NCI-H2107 (cell line): ENCODE measurements around the gene TRNT1.

ENCODE experiments used
- DNase-seq: peaks from one replicate; lab custom pipeline; 2025; lab: John Stamatoyannopoulos, UW

Gene TRNT1

GRCh38 chr3:3178498-3179328 is 52.0 kb downstream of the TRNT1 start:
- DNase-seq, result no peak

GRCh38 chr3:3179407-3180094 is 52.8 kb downstream of the TRNT1 start, which contains the start of gene CRBN:
TSS of gene CRBN (minus strand) at chr3:3179691. CDS start at chr3:3179687, 4 bp downstream.
- DNase-seq, result peak; percentile 44

- no peak for DNase-seq
Observed at GRCh38 chr3:3180456-3180855, 53.7 kb downstream of the TRNT1 start.

GRCh38 chr3:3184876-3185275 is 58.1 kb downstream of the TRNT1 start:
- DNase-seq, result no peak

GRCh38 chr3:3189102-3189727 is 62.5 kb downstream of the TRNT1 start:
- no peak for DNase-seq

- DNase-seq, result no peak
Observed at GRCh38 chr3:3189961-3190360, 63.2 kb downstream of the TRNT1 start.

- no peak for DNase-seq
Observed at GRCh38 chr3:3191675-3192285, 65.0 kb downstream of the TRNT1 start.

- no peak for DNase-seq
Observed at GRCh38 chr3:3192286-3192675, 65.5 kb downstream of the TRNT1 start.

- DNase-seq, result no peak
Observed at GRCh38 chr3:3194861-3195260, 68.1 kb downstream of the TRNT1 start.

- DNase-seq, result no peak
Observed at GRCh38 chr3:3196148-3196861, 69.6 kb downstream of the TRNT1 start.
